GM21723 (cell line): Measurements from ENCODE around the gene TAF1D.
"Not testable (repeated sequence)": the region's sequence is repeated elsewhere in the genome, so short reads cannot be mapped to it uniquely, and the experiment has no call there.

Source experiments
- ATAC-seq: cut with Tn5 transposase; IDR thresholded peaks from one replicate; pipeline ENCODE4 v1.9.1; 2021; ENCODE audit warnings: mild to moderate bottlenecking, moderate library complexity; ENCODE audit not compliant: unreplicated experiment

The TAF1D gene, protein sequence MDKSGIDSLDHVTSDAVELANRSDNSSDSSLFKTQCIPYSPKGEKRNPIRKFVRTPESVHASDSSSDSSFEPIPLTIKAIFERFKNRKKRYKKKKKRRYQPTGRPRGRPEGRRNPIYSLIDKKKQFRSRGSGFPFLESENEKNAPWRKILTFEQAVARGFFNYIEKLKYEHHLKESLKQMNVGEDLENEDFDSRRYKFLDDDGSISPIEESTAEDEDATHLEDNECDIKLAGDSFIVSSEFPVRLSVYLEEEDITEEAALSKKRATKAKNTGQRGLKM

DNA sequence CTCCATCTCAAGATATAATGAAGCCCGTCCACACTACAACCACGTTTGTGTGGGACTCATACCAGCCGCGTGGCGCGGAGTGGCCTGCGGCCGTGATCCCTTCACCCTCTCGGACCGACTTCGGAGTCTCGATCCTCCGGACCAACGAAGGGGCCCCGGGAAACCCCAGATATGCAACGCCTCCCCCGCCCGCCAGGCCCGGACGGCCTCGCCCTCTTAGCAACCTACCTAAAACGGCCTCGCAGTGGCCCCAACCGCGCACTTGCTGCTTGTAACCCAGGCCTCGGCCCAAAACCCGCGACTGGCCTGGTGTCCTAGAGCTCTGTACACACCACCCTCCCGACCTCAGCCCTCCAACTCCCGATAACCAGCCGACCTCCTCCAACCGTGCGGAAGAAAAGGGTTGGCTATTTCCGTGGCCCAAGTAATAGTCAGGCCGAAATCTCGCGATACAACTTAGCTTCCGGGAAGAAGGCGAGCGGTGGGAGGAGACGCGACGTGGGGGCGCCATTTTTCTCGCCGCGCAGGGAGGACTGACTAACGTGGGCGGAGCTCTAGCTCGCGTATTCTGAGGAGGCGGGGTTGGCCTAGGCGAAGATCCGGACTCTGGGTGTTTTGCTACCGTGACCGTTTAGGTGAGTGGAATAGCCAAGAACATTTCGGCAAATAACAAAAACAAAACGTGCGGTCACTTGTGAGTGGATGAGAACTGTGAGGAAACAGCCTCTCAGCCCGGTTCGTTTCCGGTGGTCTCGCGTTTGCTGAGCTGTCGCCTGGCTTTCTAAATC lies at the start of gene TAF1D, which contains the start of gene C11orf54:
Gene TAF1D, minus strand, starts transcription at position 402 of the 788 bp plus-strand sequence. CDS start 2,191 bp downstream, outside the sequence.
Gene C11orf54, plus strand, starts transcription at position 579 of the 788 bp plus-strand sequence. CDS start 5,722 bp downstream, outside the sequence.
- peak; percentile 85 for ATAC-seq

DNA sequence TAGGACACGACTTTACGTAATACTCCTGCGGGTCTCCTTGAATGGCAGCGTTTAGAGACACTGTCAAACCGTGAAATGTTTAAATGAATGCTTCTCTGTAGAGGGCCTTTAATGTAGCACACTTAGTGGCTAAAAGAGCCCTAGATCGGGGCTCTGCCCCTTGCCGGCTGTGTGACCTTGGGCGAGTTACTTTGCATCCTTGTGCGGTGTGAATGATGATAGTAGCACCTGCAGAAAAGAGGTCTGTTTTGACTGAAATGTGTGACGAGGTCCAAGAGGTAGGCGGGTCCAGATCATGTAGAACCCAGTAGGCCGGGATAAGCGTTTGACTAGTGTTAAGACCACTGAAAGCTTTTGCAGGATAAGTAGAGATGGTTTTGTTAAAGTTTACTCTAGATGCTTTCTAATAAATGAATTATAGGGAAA lies 43.7 kb upstream of the TAF1D start:
- peak; percentile 30 for ATAC-seq

DNA sequence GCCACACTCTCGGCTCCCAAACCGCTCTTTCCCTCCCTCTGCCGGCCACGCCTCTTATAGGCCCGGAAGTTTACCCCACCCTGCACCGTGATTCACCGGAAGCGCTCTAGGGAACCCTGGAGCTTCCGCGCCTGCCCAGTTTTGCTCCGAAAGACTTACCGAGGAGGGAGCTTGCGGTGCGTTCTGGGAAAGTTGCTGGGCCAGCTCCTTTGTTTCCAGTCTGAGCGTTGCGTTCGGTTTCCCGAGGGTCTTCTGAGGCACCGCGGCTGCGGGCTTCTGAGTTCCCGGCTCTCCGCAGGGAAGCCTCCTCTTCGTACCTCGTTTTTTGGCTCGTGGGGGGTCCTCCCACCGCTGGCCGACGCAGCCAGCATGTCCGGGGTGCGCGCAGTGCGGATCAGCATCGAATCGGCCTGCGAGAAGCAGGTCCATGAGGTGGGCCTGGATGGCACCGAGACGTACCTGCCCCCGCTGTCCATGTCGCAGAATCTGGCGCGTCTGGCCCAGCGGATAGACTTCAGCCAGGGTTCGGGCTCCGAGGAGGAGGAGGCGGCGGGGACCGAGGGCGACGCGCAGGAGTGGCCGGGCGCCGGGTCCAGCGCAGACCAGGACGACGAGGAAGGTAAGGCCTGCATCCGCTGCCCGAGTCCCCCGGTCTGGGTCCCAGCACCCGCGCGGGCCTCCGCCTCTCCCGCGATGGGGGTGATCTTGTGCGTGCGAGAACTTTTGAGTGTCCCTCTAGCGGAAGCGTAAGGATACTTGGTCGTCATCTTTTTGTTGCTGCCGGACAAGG lies 43.0 kb upstream of the TAF1D start, which contains the start of gene MED17:
Gene MED17, plus strand, starts transcription at position 138 of the 790 bp plus-strand sequence. Its CDS starts 232 bp downstream, at position 370.
- ATAC-seq: peak; percentile 98

DNA sequence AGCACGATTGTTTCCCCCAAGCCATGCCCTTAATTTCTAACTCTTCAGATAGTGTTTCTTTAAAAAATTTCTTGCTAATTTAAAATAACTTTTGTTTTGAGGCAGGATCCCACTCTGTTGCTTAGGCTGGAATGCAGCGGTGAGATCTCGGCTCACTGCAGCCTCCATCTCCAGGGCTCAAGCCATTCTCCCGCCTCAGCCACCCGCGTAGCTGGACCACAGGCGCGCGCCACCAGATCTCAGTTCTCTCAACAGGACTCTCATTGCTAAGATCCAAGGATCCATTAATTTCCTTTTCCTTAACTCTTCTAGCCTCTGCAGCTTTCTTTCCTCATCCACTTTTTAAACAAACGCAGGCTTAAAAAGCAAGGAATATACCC lies 42.5 kb upstream of the TAF1D start:
- peak; percentile 52 for ATAC-seq

DNA sequence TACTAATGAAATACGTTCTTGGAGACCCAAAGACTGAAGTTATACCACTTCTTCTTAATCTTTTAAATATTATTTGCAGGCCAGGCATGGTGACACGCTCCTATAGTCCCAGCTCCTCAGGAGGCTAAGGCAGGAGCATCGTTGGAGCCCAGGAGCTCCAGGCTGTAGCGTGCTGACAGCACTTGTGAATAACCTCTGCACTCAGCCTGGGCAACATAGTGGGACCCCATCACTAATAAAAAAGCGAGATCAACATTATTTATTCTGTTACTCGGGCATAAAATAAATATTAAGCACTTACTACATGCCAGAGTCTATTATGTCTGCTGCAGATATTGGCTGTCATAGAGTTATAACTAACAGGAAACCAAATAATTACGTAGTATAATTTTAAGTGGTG lies 42.1 kb upstream of the TAF1D start:
- ATAC-seq: no peak

DNA sequence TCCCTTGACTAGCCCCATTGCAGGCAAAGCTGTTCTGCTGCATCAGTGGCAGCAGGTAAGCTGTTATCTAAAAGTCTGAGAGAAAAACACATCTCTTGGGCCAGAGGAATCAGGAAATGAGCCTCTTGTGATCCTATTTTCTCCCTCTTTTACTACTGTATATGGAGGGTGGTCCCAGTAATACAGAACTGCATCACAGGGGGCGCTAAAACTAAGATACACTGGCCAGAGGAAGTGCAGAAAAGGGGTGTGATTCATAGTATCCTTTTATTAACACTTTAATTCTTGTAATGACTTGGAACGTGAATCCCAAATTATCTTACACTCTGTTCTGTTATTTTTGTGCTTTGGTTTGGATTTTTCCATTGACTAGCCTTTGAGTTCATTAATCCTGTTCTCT lies 34.0 kb upstream of the TAF1D start:
- no peak for ATAC-seq

DNA sequence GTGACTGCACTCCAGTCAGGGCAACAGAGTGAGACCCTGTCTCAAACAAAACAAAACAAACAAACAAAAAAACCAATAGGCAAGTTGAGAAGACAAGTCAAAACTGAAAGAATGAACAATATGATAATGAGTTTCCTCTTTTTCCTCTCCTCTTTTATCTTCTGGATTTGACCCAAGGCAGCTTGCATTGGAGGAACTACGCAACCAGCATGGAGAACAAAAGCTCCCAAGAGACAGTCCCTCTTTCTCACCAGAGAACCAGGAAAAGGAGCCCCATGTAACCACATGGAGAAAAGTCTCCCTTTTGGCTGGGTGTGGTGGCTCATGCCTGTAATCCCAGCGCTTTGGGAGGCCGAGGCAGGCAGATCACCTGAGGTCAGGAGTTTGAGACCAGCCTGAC lies 33.3 kb upstream of the TAF1D start:
- not testable (repeated sequence) for ATAC-seq

DNA sequence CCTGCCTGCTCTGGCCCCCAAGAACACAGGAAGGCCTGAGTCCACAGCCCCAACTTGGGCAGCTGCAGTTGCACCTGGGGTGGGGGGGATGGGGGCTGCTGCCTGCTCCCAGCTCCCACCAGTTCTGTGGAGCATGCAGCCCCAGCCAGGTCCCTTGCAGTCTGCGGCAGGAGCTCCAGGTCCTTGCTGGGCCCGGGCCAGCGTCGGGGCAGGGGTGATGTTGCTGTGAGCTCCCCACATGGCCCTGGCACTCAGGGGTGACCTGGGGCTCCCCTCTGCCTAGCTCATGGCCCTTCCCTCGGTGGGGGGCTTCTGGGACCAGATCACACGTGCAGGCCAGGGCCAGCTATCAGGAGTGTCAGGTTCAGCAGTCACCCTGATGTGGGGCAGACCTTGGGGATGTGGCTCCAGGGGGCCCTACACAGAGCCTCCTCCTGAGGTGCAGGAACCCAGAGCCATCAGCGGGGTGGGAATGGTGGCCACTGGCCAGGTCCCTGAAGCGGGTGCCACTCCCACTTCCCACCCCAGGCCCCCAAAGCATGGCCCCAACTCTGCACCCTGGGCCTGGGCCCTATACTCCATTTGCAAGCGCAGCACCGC lies 32.4 kb upstream of the TAF1D start:
- no peak for ATAC-seq

DNA sequence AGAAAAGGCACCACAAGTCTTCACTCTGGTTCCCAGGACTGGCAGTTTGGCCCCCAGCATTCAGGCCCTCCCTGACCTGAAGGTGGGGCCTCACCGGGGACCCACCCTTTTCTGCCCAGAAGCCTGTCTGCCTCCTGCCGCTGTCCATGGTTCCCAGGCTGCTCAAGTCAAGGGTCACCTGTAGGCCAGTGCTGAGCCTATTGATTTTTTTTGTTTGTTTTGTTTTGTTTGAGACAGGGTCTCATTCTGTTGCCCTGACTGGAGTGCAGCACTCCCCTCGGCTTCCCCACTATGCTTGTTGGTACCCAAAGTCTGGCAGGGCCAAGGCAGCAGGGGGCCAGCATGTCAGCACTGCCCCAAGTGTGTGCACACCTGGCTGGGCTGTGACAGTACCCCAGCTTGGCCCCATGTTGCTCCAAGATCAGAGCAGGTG lies 31.8 kb upstream of the TAF1D start:
- ATAC-seq: no peak

DNA sequence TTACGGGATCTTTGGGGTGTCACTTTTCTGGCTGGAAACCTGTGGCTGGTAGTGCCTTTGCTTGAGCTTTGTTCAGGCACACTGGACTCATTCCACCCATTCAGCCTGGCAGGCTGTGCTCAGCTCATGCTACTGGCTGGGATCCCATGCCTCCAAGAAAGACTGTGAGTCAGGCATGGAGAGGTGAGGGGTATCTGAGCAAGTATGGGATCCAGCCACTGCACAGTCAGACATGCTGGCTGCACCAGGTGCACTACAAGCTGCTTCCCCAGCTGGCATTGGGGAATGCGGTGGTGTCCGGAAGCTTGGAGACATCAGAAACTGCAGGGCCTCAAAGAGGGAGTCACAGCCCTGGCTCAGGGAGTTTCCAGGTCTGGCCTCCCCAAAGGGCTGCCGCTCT lies 30.8 kb upstream of the TAF1D start:
- no peak for ATAC-seq

DNA sequence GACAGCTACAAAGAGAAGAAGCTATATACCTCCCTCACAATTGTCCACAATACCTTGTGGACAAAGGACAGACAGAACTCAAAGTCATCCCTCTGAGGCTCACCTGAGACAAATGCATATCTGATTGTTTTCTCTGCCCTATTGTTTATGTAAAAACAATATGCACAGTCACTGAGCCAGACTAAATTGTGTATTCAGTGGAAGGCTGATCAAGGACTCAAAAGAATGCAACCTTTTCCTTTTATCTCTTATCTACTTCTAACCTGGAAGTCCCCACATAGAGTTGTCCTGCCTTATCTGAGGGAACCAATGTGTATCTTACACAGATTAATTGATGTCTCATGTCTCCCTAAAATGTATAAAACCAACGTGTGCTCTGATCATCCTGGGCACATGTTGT lies 28.9 kb upstream of the TAF1D start:
- ATAC-seq: no peak

DNA sequence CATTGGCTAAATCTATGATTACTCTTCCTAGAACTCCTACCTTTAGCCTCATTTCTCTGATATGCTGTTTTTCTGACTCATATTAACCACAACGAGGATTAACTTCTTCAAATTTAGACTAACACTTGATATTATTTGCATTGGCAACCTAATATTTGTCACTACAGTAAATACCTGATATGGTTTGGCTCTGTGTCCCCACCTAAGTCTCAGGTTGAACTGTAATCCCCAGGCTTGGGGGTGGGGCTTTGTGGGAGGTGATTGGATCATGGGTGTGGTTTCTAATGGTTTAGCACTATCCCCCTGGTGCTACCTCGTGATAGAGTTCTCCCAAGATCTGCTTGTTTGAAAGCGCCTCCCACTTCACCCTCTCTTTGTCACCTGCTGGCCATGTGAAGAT lies 25.7 kb upstream of the TAF1D start:
- ATAC-seq: no peak

DNA sequence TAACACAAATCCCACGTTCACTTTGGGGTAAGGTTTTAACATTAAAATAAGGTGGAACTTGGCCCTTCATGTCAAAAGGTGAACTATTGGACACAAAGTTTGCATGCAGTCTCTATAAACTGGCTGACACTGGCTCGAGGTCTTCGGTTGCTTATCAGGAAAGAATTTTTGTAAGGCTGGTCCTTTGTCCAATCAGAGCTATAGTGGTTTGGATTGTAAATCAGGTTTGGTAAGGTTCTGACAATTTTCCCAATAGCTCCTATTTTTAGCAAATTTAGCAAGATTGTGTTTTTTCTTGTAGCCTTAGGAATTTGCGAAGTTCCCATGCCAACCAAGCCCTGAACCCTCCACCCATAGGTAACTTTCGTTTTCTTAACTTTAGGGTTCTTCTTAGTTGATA lies 25.2 kb upstream of the TAF1D start:
- ATAC-seq: no peak

DNA sequence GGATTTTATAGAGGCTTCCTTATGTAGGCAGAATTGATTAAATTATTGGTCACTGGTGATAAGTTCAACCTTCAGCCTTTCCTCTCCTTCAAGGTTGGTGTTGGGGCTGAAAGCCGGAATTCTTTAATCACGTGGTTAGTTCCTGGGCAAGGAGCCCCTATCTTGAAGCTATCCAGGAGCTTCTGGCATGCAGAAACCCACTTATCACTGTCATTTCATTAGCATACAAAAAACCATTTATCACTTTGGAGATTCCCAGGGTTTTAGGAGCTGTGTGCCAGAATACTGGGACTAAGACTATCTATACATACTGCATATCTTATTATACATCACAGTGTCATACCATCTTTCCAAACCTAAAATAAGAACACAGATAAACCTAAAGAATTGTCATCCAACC lies 24.3 kb upstream of the TAF1D start:
- ATAC-seq: no peak

DNA sequence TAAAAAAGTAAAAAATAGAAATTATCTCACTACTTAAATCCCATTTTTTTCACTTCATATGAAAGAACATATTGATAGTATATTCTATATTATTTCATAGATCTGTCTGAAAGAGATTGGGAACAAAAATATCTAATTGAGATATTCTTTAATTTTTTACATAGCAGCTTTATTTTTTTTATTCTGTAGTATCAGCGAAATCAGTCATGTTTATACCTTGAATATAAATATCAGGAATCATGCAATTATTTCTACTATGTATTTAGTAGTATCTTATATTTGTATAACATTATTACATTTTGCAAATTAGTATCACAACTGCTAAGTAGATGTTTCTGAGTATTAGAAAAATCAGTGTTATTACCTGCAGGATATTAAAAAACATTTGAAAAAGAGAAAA lies 20.6 kb upstream of the TAF1D start:
- no peak for ATAC-seq

DNA sequence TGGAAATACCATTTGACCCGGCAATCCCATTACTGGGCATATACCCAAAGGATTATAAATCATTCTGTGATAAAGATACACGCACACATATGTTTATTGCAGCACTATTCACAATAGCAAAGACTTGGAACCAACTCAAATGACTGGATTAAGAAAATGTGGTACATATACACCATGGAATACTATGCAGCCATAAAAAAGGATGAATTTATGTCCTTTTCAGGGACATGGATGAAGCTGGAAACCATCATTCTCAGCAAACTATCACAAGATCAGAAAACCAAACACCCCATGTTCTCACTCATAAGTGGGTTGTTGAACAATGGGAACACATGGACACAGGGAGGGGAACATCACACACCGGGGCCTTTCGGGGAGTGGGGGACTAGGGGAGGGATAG lies 17.8 kb upstream of the TAF1D start:
- not testable (repeated sequence) for ATAC-seq

DNA sequence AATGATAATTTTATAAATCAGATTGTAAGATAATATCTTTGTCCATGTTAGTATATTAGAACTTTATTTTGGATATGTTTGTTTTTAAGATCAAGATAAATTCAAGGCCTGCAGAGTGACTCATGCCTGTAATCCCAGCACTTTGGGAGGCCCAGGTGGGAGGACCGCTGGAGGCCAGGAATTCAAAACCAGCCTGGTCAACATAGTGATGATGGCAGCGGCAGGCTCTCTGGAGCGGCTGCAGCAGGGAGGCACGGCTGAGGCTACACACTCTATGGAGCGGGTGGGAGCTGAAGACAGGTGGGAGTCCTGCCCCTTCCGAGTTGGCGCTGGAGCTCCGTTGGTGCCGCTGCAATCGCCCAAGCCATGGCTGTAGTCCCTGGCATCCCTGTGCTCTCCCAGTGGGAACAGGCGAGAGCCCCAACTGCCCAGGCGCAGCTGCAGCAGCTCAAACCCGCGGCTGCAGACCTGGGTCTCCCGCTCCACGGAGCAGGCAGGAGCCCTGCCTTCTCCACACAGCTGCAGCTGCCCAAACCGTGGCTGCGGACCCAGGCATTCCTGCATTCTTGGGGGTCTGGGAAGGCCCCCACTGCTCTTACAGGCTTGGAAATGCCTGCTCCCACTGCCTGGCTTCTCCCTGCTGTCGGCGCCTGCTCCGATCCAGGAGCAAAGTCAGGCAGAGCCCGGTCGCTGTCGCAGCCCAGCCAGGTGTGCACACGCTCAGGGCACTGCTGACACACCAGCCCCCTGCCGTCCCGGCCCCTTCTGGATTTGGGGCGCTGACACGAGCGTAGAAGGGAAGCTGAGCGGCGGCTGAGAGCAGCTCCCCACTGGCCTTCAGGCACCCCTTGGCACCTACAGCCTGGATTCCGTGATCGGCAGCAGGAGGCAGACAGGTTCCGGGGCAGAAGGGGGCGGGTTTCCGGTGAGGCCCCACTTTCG lies 16.9 kb upstream of the TAF1D start:
- no peak for ATAC-seq

DNA sequence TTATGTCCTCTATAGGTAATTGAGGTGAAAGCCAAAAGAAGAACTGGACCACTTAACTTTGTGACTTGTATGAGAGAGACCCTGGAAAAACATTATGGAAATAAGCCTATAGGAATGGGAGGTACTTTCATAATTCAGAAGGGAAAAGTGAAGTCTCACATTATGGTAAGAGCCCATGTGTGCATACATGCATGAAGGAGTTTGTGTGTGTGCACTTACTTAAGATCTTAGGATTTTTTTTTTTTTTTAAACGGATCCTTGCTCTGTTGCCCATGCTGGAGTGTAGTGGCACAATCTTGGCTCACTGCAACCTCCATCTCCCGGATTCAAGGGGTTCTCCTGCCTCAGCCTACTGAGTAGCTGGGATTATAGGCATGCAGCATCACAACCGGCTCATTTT lies 16.0 kb upstream of the TAF1D start:
- no peak for ATAC-seq

DNA sequence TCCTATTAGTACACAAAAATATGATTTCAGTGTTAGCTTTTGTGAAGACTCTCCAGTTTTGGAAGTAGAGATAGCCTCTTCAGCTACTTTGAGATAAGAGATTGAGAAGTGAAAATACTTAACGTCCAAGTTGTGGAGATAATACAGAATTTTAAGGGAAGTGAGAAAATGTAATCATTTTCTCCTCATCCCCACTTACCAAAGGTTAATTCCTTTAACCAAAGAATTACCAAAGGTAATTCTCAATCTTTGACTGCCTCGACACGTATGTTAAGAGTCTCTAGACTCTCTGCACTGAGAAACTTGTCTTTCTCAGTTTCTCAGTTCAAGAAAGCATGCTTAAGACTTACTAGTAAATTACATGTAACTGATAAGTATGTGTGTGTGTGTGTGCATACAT lies 15.5 kb upstream of the TAF1D start:
- ATAC-seq: no peak

DNA sequence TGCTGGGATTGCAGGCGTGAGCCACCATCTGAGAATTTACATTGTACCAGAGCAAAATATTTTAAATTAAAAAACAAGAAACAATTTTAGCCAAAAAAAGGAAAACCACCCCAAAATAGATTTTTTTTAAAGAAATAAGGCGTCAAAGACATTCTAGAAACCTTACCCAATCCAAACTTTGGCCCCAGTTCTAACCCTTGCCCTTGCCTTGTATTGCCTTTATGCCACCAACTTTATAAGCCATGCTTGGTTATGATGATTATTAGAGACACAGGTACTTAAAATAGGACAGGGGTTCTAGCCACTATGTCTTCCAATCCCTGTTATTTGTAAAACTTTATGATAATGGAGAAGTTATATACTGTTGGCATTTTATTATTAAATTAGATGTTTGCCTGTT lies 11.9 kb upstream of the TAF1D start:
- no peak for ATAC-seq
